B cell (primary cell): ENCODE data around the gene HDAC9. TPM values are rescaled to one million over a fixed set of nuclear protein-coding genes. Genes with fewer than 3 reads are reported as not detected.

Experiments used
- ATAC-seq: fragments of 200-7000 bp; cut with Tn5 transposase; one replicate; pipeline ENCODE4 v1.10.0; 2021; ENCODE audit warnings: low read depth, mild to moderate bottlenecking, moderate number of reproducible peaks, moderate library complexity
- CTCF ChIA-PET: fragments of 350-600 bp; sonication (Branson Sonifier 250); formaldehyde crosslinking; loops from one replicate; lab custom pipeline; 2021; ENCODE audit warnings: antibody characterized with exemption, inconsistent platforms; lab: Charles Lee
- POLR2A ChIA-PET: fragments of 350-600 bp; sonication (Branson Sonifier 250); formaldehyde crosslinking; loops from one replicate; lab custom pipeline; 2021; ENCODE audit warnings: antibody characterized with exemption; lab: Charles Lee
- DNase-seq: peaks from one replicate; pipeline ENCODE4 v3.0.0; 2013
- H2AFZ ChIP-seq: 2 replicates; pipeline ENCODE4 v1.6.1; 2012; ENCODE audit warnings: mild to moderate bottlenecking, low read depth, low read length; ENCODE audit not compliant: insufficient read depth, poor library complexity, severe bottlenecking
- H3K27ac ChIP-seq, 2 donors: 1 replicate in 1 of 2; 2 replicates in 1 of 2; pipeline ENCODE4 v1.5.1; 2012 to 2013; ENCODE audit warnings: low read length in 2 of 2, mild to moderate bottlenecking in 2 of 2, moderate library complexity in 1 of 2
- H3K27me3 ChIP-seq, 4 experiments: fragments of 200-600 bp in 1 of 4; sonication (generic) in 1 of 4; replicated peaks in 1 of 4; 1 replicate in 2 of 4; 2 replicates in 2 of 4; pipeline versions ENCODE4 v1.6.1 to v1.7.0; 2013 to 2016; ENCODE audit warnings: low read length in 3 of 4, mild to moderate bottlenecking in 2 of 4, mixed read lengths in 1 of 4, moderate library complexity in 1 of 4; ENCODE audit not compliant: insufficient read depth in 4 of 4, control insufficient read depth in 3 of 4; ENCODE audit errors: control extremely low read depth in 1 of 4
- H3K36me3 ChIP-seq, 2 experiments: replicated peaks in 1 of 2; 1 replicate in 1 of 2; 2 replicates in 1 of 2; pipeline versions ENCODE4 v1.6.1 to v1.7.1; 2013; ENCODE audit warnings: low read length in 1 of 2; ENCODE audit not compliant: insufficient read depth in 2 of 2, control insufficient read depth in 1 of 2; ENCODE audit errors: control extremely low read depth in 1 of 2, extremely low read depth in 1 of 2
- H3K4me1 ChIP-seq, 2 donors: fragments of 200-600 bp in 1 of 2; sonication (generic) in 1 of 2; 1 replicate in 1 of 2; 2 replicates in 1 of 2; pipeline versions ENCODE4 v1.5.1 to v1.6.1; 2013 to 2017; ENCODE audit warnings: low read length in 2 of 2; ENCODE audit not compliant: control insufficient read depth in 2 of 2, insufficient read depth in 2 of 2
- H3K4me2 ChIP-seq: replicated peaks from 2 replicates; pipeline ENCODE3; 2012; ENCODE audit warnings: mild to moderate bottlenecking, low read depth, low read length; ENCODE audit not compliant: poor library complexity, severe bottlenecking
- H3K4me3 ChIP-seq, 5 experiments: fragments of 200-600 bp in 1 of 5; sonication (generic) in 1 of 5; 1 replicate in 3 of 5; 2 replicates in 2 of 5; pipeline versions ENCODE4 v1.5.1 to v1.7.0; 2011 to 2016; ENCODE audit warnings: low read length in 4 of 5, mild to moderate bottlenecking in 4 of 5, low read depth in 2 of 5, control low read depth in 1 of 5, moderate library complexity in 1 of 5; ENCODE audit not compliant: insufficient read depth in 1 of 5; ENCODE audit errors: control extremely low read depth in 1 of 5, extremely low read depth in 1 of 5
- H3K79me2 ChIP-seq: fragments of 200-600 bp; sonication (generic); one replicate; pipeline ENCODE4 v1.6.0; 2016; ENCODE audit warnings: low read length; ENCODE audit not compliant: control insufficient read depth, insufficient read depth
- H3K9ac ChIP-seq: fragments of 200-600 bp; sonication (generic); 2 replicates; pipeline ENCODE4 v1.6.1; 2017; ENCODE audit warnings: mild to moderate bottlenecking, low read length, moderate library complexity
- H3K9me3 ChIP-seq, 3 donors: one replicate each; pipeline versions ENCODE4 v1.6.1 to v1.7.1; 2013; ENCODE audit warnings: low read length in 2 of 3; ENCODE audit not compliant: control insufficient read depth in 2 of 3, insufficient read depth in 1 of 3; ENCODE audit errors: control extremely low read depth in 1 of 3
- H4K20me1 ChIP-seq: 2 replicates; pipeline ENCODE4 v1.6.0; 2012; ENCODE audit warnings: mild to moderate bottlenecking, low read length; ENCODE audit not compliant: insufficient read depth, control insufficient read depth, poor library complexity, severe bottlenecking
- H3K27ac Mint-ChIP-seq: one replicate; pipeline ENCODE4 v1.8.0; 2021; ENCODE audit warnings: mixed read lengths
- H3K27me3 Mint-ChIP-seq: one replicate; pipeline ENCODE4 v1.8.0; 2021; ENCODE audit warnings: mixed read lengths
- H3K4me1 Mint-ChIP-seq: one replicate; pipeline ENCODE4 v1.8.0; 2021; ENCODE audit warnings: mixed read lengths
- H3K4me3 Mint-ChIP-seq: one replicate; pipeline ENCODE4 v1.8.0; 2021; ENCODE audit warnings: mixed read lengths
- H3K9me3 Mint-ChIP-seq: one replicate; pipeline ENCODE4 v1.8.0; 2022; ENCODE audit warnings: mixed read lengths; ENCODE audit not compliant: insufficient read depth
- EZH2 ChIP-seq: IDR thresholded peaks from 2 replicates; pipeline ENCODE4 v1.6.1; 2012; ENCODE audit warnings: borderline replicate concordance, low read depth, mild to moderate bottlenecking, moderate library complexity, low read length; ENCODE audit not compliant: insufficient read depth, poor library complexity, severe bottlenecking
- WGBS: methylation state at CpG from one replicate; pipeline ENCODE4 v1.1.5; 2013; ENCODE audit warnings: missing lambda C conversion rate; ENCODE audit not compliant: insufficient coverage; 5-methylcytosine and 5-hydroxymethylcytosine counted together
- intact Hi-C: fragments of 100-400 bp; cut with micrococcal nuclease; formaldehyde crosslinking; loops from one replicate; pipeline ENCODE4 v1.10.0; 2022
- polyA plus RNA-seq: library from polyadenylated mRNA; depleted of rRNA; stranded (reverse); fragments of >200 nt; gene quantifications from 2 replicates; pipeline ENCODE4 v1.2.3, GENCODE V29; 2012
- total RNA-seq, 2 donors: library from RNA; stranded (reverse); fragments of 120-200 nt in 1 of 2; gene quantifications; 1 replicate in 1 of 2; 2 replicates in 1 of 2; pipeline versions ENCODE4 v1.2.3 to v1.2.4, GENCODE V29; 2013 to 2022
- TF ChIP-seq, protein P1 (sequence below): fragments of 200-600 bp; IDR thresholded peaks from one replicate; pipeline ENCODE4 v1.8.0; 2022; ENCODE audit warnings: antibody characterized with exemption, mild to moderate bottlenecking

The HDAC9 gene
- total and polyA plus RNA-seq, 2 donors (not counting 1 experiment from before 2014, with no cell fraction given), result 49.1 to 64.8 TPM

GRCh38 chr7:18900236-18900635, 404.7 kb downstream of the HDAC9 start:
- CTCF ChIA-PET, result no interaction called here
- intact Hi-C loops, result no loop called here

DNA sequence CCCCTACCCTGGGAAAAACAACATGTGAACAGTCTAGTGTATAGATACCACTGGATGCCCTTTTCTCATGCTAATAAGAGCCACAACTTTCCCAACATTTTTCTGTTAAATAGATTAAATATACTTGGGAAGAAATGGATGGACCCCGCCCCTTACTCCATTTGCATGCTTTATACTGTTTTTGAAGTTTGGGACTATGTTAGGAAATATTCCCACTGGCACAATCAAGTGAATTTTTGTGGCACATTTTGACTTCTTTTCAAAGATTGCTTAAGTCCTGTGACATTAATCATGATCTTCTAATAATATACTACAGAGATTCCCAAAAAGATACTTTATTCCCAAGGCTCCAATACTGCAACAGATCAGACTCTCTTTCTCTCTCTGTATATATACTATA, 405.3 kb downstream of the HDAC9 start:
- H4K20me1 ChIP-seq, result no peaks in the 10 kb centered on the region
- no CpG with 5 or more reads among the region's 1 CpG for WGBS
- DNase-seq, result no peak
- H2AFZ ChIP-seq, result no peak overlapping the region
- H3K4me2 ChIP-seq, result no peak overlapping the region
- Mint-ChIP-seq H3K9me3 (no peaks in the 10 kb centered on the region), H3K4me1 (no peaks in the 10 kb centered on the region), H3K27me3 (no peaks in the 10 kb centered on the region), H3K27ac (no peak overlapping the region), H3K4me3 (no peak overlapping the region)
- no peak overlapping the region for H3K9ac ChIP-seq
- ChIA-PET CTCF (no interaction called here), POLR2A (no interaction called here)
- H3K4me1 ChIP-seq, result no peaks in the 10 kb centered on the region
- no peaks in the 10 kb centered on the region for H3K79me2 ChIP-seq
- no peak overlapping the region for H3K4me3 ChIP-seq
- no peaks in the 10 kb centered on the region for H3K36me3 ChIP-seq
- intact Hi-C loops, result no loop called here
- no peak for ATAC-seq
- no peak for TF ChIP-seq EZH2
- TF ChIP-seq, protein P1, sequence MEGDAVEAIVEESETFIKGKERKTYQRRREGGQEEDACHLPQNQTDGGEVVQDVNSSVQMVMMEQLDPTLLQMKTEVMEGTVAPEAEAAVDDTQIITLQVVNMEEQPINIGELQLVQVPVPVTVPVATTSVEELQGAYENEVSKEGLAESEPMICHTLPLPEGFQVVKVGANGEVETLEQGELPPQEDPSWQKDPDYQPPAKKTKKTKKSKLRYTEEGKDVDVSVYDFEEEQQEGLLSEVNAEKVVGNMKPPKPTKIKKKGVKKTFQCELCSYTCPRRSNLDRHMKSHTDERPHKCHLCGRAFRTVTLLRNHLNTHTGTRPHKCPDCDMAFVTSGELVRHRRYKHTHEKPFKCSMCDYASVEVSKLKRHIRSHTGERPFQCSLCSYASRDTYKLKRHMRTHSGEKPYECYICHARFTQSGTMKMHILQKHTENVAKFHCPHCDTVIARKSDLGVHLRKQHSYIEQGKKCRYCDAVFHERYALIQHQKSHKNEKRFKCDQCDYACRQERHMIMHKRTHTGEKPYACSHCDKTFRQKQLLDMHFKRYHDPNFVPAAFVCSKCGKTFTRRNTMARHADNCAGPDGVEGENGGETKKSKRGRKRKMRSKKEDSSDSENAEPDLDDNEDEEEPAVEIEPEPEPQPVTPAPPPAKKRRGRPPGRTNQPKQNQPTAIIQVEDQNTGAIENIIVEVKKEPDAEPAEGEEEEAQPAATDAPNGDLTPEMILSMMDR, result no peak
- no peak overlapping the region for H3K27ac ChIP-seq
- H3K27me3 ChIP-seq, result no peaks in the 10 kb centered on the region
- H3K9me3 ChIP-seq, result no peaks in the 10 kb centered on the region

More at GRCh38 chr7:18900236-18900635, 404.7 kb downstream of the HDAC9 start:
- no peaks in the 10 kb centered on the region for H3K9me3 Mint-ChIP-seq
- Histone ChIP-seq H3K4me3 (no peak overlapping the region), H2AFZ (no peak overlapping the region), H3K79me2 (no peaks in the 10 kb centered on the region), H3K9ac (no peak overlapping the region), H4K20me1 (no peaks in the 10 kb centered on the region), H3K9me3 (no peaks in the 10 kb centered on the region), H3K4me1 (no peaks in the 10 kb centered on the region), H3K27ac (no peak overlapping the region), H3K4me2 (no peak overlapping the region), H3K27me3 (no peaks in the 10 kb centered on the region), H3K36me3 (no peaks in the 10 kb centered on the region)
- H3K4me1 Mint-ChIP-seq, result no peaks in the 10 kb centered on the region
- DNase-seq (no peak), ATAC-seq (no peak)
- H3K4me3 Mint-ChIP-seq, result no peak overlapping the region
- no CpG with 5 or more reads among the region's 3 CpGs for WGBS
- no peaks in the 10 kb centered on the region for H3K27me3 Mint-ChIP-seq
- POLR2A ChIA-PET, result no interaction called here
- no peak for TF ChIP-seq EZH2
- TF ChIP-seq, protein P1, result no peak
- no peak overlapping the region for H3K27ac Mint-ChIP-seq
